GM18511 (cell line): Measurements from ENCODE around the gene ABCA1.
A peak's percentile ranks its signal among the peaks of the same experiment; 100 is the strongest.
"Not testable (repeated sequence)": the region's sequence is repeated elsewhere in the genome, so short reads cannot be mapped to it uniquely, and the experiment has no call there.

Source experiments
- ATAC-seq: cut with Tn5 transposase; IDR thresholded peaks from one replicate; pipeline ENCODE4 v1.9.1; 2021; ENCODE audit warnings: mild to moderate bottlenecking, moderate library complexity; ENCODE audit not compliant: unreplicated experiment

ABCA1 gene

DNA sequence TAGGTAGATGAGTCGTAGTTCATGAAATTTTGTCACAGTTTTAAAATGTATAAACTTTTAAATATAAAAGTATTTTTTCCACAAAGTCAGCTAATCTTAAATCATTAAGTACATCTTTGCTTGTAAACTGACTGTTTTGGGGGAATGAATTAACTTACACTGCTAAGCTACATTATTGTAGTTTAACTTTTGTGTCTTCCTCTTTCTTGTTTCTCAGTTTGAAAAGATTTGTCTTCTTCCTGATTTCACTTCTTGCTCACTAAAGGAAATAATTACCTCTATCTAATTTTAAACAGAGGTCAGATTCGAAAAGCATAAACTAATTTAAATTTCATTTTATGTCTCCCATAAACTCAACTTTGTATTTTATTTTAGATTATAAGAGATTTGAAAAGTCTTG is 158.3 kb downstream of the ABCA1 start:
- ATAC-seq: peak; percentile 37

DNA sequence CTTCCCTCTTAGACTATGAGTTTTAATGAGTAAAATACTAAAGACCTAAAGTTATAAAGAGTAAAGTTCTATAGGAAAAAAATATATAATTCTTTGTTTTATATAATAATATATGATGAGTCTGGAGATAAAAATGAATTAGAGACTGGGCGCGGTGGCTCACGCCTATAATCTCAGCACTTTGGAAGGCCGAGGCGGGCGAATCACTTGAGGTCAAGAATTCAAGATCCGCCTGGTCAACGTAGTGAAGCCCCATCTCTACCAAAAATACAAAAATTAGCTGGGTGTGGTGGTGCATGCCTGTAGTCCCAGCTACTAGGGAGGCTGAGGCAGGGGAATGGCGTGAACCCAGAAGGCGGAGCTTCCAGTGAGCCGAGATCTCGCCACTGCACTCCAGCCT is 158.9 kb downstream of the ABCA1 start:
- not testable (repeated sequence) for ATAC-seq

DNA sequence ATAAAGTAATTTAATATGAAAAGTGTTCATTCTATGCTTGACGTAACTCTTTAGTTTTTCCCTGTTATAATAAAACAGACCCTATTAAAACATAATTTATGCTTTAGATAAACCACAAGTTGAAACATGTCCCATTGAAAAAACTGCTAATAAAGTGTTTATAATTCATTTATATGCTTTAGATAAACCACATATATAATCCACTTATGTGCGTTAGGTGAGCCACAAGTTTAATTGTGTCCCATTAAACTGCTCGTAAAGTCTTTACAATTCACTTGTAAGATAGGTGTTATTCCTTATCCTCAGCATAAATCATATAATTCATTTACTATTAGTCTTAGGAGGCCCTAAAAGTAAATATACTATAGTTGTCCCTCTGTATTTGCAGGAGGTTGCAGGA is 160.4 kb downstream of the ABCA1 start:
- ATAC-seq: no peak

DNA sequence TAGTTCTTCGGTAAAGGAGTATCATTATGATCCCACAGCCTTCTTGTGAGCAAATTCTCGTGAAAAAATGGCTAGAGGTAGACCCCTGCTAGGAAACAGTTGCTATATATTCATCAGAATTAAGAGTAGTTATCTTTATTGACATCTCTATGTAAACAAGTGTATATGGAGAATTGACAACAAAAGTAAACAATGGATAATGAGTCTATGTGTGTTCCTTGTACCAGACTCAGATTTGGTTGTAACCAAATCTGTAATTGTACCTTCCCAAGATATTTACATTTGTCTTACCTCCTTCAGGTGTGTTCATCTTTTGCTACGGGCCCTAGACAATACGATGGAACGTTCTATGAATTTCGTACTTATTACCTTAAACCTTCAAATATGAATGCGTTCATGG is 161.9 kb downstream of the ABCA1 start:
- no peak for ATAC-seq

DNA sequence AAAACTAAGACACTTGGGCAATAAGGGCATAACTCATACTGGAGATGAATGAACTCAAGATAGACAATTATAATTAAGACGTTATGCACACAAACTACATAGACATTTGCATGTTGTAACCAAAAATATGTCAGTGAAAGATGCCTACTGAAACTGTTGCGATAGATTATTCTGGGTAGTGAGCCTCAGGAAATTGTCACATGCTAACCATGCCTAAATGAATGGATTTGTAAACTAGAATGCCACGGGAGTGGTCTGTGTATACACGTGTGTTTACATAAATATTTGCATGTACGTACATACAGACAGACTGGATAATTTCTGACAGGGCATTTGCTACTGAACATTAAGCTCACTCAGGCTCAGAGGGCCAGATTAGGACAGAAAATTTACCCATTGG is 162.8 kb downstream of the ABCA1 start:
- ATAC-seq: no peak

DNA sequence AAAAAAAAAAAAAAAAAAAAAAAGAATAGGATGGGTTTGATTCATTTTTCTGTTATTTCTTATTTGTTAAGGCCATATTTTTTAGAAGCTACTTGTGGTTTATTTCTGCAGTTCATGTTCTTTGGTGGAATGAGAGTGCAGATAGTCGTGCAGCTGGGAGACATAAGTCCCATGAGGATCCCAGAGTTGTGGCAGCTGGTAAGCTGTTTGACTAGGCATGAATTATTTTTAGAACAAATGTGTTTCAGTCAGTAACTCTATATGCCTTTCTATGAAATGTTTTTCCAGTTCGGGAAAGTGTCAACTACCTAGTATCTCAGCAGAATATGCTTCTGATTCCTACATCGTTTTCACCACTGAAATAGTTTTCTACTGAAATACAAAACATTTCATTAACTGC is 169.0 kb downstream of the ABCA1 start:
- peak; percentile 39 for ATAC-seq

DNA sequence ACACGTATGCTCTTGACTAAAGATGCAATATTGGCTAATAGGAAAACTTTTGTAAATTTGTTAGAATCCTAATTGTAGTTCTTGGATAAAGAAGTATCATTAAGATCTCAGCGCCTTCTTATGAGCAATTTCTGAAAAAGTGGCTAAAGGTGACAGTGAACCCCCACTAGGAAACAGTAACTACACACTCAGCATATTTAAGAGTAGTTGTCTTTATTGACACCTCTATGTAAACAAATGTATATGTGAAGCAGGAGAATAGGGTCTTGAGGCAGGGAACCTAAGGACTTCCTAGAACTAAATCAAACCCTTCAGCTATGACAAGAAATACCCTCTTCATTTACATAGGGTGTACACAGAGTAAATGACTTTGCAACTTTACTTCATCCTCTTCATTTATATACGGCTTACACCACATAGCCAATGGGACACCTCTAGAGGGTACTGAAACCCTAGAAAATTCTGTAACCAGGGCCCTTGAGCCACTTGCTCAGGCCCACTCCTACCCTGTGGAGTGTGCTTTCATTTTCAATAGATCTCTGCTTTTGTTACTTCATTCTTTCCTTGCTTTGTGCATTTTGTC is 177.7 kb downstream of the ABCA1 start:
- ATAC-seq: no peak

DNA sequence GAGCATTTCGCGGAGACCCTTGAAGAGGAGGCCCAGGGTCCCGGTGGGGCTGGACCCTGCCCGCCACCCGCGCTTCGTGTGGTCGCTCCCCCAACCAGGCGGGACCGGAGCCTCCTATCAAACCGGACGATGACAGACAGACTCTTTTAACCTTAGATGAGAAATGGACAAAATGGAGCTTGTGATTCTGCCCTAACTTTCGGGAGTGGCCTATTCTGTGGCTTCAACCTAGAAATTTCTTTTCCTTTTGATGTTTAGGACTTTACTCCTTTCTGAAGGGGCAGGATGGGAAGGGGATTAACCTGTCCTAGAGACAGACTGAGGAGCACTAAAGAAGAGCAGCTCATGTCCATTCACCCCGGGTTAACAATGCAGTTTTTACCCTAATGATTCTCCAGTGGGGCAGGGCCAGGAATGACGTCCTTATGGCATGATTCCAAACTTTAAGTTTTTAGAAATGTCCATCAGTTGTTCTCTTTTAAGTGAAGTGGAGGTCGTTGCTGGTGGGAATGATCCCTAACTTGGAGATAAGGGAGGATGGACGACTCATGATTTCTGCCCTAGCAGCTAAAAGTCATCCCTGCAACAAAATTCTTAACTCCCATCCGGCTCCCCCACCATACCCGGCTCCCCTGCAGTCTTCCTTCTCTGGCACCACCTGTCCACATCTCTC is 179.5 kb downstream of the ABCA1 start:
- ATAC-seq: no peak

DNA sequence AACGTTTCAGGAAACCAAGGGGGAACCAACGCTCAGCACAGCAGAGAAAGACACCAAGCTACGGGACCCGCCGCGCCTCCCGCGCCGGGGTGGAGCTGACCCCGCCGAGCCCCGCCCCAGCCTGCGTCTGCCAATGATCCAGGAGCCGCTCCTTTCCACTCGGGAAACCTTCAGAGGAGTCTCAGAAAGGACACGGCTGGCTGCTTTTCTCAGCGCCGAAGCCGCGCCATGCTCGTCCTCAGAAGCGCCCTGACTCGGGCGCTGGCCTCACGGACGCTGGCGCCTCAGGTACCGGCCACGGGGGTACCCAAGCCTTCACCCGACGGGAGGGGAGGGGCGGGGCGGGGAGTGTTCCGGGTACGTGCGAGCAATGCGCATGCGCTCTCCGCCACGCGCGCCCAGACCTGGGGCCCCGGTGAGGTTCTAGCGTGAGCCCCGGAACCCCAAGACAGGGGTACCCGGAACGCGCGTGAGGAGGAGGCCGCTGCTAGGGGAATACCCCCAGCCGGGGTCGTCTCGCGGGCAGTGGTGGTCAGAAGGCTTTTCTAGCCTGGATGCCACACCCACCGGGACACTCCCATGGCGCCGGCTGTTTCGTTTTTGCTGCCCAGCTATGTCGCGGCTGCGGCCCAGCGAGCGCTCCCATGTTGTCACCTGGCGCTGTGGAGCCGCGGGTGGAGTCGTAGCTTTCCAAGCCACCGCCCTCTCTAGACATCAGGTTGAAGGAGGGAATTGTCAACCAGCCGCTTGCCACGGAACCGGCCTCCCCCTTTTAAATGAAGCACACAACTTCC is 180.2 kb downstream of the ABCA1 start, which contains the start of gene NIPSNAP3A:
TSS of gene NIPSNAP3A (plus strand) at position 119 of the 794 bp plus-strand sequence. CDS start at position 229, 110 bp downstream.
- ATAC-seq: peak; percentile 87

DNA sequence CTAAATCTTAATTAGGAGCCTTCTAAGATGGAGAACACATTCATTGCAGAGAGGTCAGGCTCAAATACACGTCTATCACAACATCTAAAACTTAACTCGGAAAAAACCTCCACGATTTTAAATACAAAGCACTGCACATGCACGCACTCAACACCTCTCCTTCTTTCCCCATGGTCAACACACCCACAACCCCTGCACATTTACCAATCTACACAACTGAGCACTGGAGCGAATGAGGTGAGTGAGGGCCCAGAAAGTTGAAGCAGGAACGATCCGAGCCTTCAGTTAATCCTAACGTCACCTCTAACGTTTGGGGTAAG is 180.8 kb downstream of the ABCA1 start:
- ATAC-seq: peak; percentile 32

DNA sequence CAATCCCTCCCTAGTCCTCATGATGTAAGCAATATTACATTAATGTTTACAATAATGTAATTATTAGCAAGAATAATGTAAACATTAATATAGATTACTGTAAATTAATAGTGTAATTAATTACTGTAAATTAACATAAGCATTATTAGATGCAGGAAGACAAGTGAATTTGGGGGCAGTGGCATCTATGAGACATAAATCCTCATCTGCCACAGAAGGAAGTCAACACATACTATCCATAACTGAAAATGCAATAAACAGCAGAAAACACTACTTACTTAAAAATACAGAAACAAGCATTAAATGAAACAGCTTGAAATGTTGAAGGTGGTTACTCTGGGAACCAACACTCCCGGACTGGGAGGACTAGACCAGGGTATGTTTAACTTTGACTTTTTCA is 181.2 kb downstream of the ABCA1 start:
- no peak for ATAC-seq

DNA sequence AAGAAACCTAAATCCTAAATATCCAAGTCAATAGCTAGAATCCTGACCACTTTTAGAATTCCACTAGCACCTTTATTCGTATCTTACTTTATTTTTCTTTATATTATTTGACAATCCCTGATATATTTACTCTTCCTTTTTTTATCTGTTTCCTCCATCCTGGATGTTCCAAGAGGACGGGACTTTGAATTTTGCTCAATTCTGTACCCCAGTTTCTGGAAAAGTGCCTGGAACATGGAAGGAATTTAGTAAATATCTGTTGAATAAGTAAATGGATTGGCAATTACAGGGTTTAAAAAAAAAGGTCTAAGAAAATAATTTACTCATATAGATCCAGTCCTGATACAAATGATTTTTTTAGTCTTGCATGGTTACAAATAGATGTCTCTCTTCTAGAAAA is 181.7 kb downstream of the ABCA1 start:
- ATAC-seq: no peak

GRCh38 chr9:104745852-104746251 is 182.1 kb downstream of the ABCA1 start:
- ATAC-seq: no peak

DNA sequence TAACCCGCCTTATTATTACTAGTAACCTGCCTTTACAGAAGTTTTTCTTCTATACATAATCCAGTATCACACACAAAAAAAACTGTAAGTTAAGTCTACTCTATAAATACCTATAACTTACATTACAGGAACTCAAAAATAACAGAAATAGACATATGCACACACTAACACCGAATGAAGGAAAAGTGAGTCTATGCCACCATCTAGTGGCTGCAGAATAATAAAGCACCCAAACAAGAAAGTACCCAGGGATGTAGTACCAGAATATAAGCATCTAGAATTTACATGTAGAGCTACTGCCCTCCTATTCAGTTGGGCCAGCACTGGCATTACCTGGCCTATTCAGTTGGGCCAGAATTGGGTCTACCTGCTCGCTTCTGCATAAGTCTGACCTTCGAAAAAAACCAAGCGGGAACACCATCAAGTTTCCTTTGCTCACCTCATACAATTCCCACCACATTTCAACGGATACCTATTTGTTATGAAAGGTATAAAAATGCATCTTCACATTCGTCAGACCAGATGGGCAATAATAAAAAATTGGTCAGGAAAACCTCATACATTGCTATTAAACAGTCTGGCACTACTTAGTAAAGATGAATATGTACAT is 184.5 kb downstream of the ABCA1 start:
- peak; percentile 32 for ATAC-seq

- ATAC-seq: no peak
Observed at GRCh38 chr9:104740621-104741020, 187.3 kb downstream of the ABCA1 start.

DNA sequence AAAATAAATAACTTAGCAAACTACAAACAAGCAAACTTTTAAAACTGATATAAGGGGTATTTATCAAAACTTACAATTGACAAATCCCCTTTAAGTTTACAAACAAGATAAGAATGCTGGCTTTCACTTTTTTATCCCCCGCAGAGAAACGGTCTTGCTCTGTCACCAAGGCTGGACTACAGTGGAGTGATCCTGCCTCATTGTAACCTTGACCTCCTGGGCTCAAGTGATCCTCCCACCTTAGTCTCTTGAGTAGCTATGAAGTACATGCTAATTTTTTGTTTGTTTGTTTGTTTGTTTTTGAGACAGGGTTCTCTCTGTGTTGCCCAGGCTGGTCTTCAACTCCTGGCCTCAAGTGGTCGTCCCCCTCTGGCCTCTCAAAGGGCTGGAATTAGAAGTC is 189.5 kb downstream of the ABCA1 start:
- no peak for ATAC-seq
